Urinary bladder (tissue), 4 donors: ENCODE data around the gene PCTP. TPM values are rescaled to one million over a fixed set of nuclear protein-coding genes. Genes with fewer than 3 reads are reported as not detected.

Experiments used
- DNase-seq: peaks from one replicate; pipeline ENCODE4 v3.0.0-alpha.2; 2015; ENCODE audit errors: extremely low spot score
- H3K27ac ChIP-seq: one replicate; pipeline ENCODE4 v1.5.1; 2013; ENCODE audit warnings: low read depth, mild to moderate bottlenecking, moderate library complexity
- H3K36me3 ChIP-seq: one replicate; pipeline ENCODE4 v1.6.1; 2013; ENCODE audit warnings: mild to moderate bottlenecking, moderate library complexity; ENCODE audit not compliant: insufficient read depth
- H3K4me1 ChIP-seq: one replicate; pipeline ENCODE4 v1.6.1; 2013; ENCODE audit warnings: mild to moderate bottlenecking, moderate library complexity; ENCODE audit not compliant: insufficient read depth
- H3K4me3 ChIP-seq: one replicate; pipeline ENCODE4 v1.5.1; 2013; ENCODE audit warnings: low read depth, low read length
- WGBS: extraction: QIAGEN DNeasy Blood & Tissue Kit; methylation state at CpG from one replicate; pipeline ENCODE4 v1.1.7; 2013; 5-methylcytosine and 5-hydroxymethylcytosine counted together
- polyA plus RNA-seq: library from polyadenylated mRNA; stranded (reverse); fragments of 200-250 nt; gene quantifications from one replicate; pipeline ENCODE4 v1.2.3, GENCODE V29; 2013
- total RNA-seq: library from RNA; depleted of rRNA; stranded (reverse); fragments of >200 nt; gene quantifications from one replicate; pipeline ENCODE4 v1.2.3, GENCODE V29; 2014
- donor health status: healthy with polysubstance abuse.
- donor health status: healthy.

PCTP gene
- total RNA-seq (16.7 TPM), polyA plus RNA-seq (20.0 TPM)

DNA sequence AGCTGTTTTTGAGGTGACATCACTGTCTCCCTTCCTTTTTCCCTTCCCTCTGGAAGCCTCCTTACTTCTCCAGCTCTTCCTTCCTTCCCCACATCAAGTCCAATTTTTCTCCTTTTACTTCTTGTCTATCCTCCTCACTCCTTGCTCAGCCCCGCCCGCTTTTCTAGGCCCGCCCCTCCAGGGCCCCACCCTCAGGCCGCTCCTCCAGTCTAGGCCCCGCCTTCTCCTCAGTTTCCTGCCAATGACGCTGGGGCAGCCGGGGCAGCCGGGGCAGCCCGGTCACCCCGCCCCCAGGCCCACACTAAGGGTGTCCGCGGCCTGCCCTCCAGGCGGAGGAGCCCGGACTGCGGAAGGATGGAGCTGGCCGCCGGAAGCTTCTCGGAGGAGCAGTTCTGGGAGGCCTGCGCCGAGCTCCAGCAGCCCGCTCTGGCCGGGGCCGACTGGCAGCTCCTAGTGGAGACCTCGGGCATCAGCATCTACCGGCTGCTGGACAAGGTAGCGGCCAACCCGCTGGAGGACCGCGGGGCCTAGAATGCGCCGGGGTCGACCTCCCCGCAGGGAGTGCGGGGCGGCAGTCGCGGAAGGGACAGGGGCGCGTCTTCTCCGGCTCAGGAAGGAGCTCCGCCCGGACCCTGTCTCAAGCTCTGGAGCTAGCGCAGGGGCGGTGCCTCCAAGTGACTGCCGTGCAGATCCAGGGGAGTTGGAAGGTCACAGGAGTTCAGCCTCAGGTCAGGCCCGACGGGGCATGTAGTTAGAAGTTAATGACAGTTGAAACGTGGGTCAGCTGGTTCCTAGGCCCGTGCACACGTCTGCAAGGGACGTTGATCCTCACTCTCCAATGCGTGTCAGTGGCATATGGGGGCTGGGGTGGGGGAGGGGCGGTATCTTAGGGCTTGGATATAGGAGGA, at the start of gene PCTP:
TSS of gene PCTP (plus strand) at position 302 of the 908 bp plus-strand sequence. CDS start at position 355, 53 bp downstream.
- peak; percentile 64 for DNase-seq
- 1% methylated on average over 53 of the region's 53 CpGs for WGBS
- Histone ChIP-seq H3K27ac (peak within 1 kb of the TSS; percentile 84), H3K4me1 (no peaks in the 10 kb centered on the region), H3K4me3 (peak within 1 kb of the TSS; percentile 79), H3K36me3 (no peaks in the 10 kb centered on the region)

DNA sequence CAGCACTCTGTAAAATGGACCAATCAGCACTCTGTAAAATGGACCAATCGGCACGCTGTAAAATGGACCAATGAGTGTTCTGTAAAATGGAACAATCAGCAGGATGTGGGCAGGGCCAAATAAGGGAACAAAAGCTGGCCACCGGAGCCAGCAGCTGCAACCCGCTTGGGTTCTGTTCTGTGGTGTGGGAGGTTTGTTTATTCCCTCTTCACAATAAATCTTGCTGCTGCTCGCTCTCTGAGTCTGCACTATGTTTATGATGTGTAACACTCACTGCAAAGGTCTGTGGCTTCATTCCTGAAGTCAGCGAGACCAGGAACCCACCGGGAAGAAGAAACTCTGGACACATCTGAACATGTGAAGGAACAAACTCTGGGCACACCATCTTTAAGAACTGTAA, 48.7 kb upstream of the PCTP start:
- no peak overlapping the region for H3K27ac ChIP-seq
- WGBS, result 56% methylated on average over 7 of the region's 7 CpGs
- H3K4me3 ChIP-seq, result no peak overlapping the region
- DNase-seq, result no peak
- no peaks in the 10 kb centered on the region for H3K4me1 ChIP-seq
- no peaks in the 10 kb centered on the region for H3K36me3 ChIP-seq

DNA sequence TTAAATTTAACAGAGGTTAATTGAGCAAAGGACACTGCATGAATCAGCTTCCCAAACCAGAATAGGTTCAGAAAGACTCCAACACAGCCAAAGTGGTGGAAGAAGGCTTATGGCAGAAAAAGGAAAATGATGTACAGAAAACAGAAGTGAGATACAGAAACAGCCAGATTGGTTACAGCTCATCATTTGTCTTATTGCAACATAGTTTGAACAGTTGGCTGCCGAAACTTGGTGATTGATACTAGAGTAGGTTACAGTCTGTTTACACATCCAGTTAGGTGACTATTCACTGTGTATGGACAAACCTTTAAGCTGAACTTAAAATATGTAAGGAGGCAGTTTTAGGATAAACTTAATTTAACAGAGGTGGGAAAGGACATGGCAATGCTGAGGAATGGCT, 46.5 kb upstream of the PCTP start:
- no peaks in the 10 kb centered on the region for H3K36me3 ChIP-seq
- H3K4me3 ChIP-seq, result no peak overlapping the region
- WGBS, result 83% methylated on average over 1 of the region's 1 CpG
- no peak overlapping the region for H3K27ac ChIP-seq
- DNase-seq, result no peak
- H3K4me1 ChIP-seq, result no peaks in the 10 kb centered on the region

DNA sequence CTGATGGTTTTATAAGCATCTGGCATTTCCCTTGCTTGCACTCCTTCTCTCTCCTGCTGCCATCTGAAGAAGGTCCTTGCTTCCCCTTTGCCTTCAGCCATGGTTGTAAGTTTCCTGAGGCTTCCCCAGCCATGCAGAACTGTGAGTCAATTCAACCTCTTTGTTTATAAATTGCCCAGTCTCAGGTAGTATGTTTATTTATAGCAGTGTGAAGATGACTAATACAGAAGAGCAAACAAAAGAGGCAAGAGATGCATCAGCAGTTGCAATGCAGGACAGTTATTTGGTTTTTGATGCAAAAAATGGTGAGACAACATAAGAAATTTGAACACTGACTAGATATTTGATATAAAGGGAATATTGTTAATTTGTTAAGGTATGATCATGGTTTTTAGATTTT, 45.0 kb upstream of the PCTP start:
- Histone ChIP-seq H3K36me3 (no peaks in the 10 kb centered on the region), H3K27ac (no peak overlapping the region), H3K4me1 (no peaks in the 10 kb centered on the region), H3K4me3 (no peak overlapping the region)
- DNase-seq, result no peak

GRCh38 chr17:55706808-55707773, 43.8 kb upstream of the PCTP start:
- 28% methylated on average over 11 of the region's 11 CpGs for WGBS
- Histone ChIP-seq H3K27ac (no peak overlapping the region), H3K4me1 (no peaks in the 10 kb centered on the region), H3K4me3 (no peak overlapping the region), H3K36me3 (no peaks in the 10 kb centered on the region)
- DNase-seq, result no peak

DNA sequence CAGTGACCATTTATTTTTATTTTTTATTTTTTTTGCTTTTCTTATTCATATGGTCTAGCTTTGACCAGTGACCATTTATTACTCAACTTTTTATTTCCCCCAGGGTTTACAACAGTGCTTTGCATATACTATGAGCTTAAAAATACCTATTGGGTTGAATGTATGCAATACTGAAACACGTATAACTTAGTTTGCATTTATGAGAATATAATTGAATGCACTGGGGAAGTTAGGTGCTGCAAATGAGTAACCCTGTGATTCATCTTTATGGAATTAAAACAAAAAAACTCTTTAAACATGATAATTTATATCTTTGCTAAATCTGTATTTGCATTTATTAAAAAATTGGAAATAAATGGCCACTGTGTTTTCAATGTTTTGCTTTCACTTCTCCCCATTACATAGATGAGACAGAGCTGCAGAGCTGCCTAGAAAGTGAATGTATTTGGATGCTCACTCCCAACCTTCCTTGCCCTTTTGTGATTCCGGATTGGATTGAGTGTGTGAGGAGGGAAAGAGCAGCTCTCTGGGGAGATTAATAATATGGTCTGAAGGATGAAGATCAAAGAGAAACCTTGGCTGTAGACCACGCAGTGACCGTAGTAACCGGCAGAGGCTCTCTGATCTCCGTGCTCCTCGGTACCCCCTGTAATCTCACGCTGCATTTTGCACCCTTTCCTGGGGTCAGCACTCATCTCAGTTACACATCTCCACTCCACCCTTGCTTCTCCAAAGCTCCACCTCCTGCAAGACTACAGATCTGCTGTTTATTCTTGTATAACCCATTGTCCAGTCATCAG, 42.5 kb upstream of the PCTP start:
- 65% methylated on average over 8 of the region's 8 CpGs for WGBS
- no peak for DNase-seq
- Histone ChIP-seq H3K27ac (no peak overlapping the region), H3K36me3 (no peaks in the 10 kb centered on the region), H3K4me3 (no peak overlapping the region), H3K4me1 (no peaks in the 10 kb centered on the region)

- H3K27ac ChIP-seq, result no peak overlapping the region
- H3K4me1 ChIP-seq, result no peaks in the 10 kb centered on the region
- no peaks in the 10 kb centered on the region for H3K36me3 ChIP-seq
- no peak overlapping the region for H3K4me3 ChIP-seq
- no peak for DNase-seq
- 95% methylated on average over 7 of the region's 7 CpGs for WGBS
Observed at GRCh38 chr17:55709440-55709839, 41.4 kb upstream of the PCTP start.

DNA sequence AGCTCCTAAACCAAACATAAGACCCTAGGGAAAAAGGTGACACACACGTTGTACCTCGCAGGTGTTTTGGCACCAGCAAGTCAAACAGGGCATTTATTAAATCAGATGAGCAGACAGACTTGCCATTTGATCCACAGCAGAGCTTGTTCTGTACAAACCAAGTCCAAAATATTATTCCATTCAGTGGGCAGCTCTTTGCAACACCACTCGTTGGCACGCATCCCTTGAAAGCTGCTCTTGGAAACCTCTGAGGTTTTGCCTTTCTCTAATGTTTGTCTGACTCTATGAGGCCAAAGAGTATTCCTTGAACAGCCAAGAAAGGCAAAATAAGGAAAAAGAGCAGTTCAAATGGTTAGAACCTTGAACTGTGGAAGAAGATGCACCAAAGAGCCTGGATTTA, 40.9 kb upstream of the PCTP start:
- H3K27ac ChIP-seq, result no peak overlapping the region
- WGBS, result 92% methylated on average over 4 of the region's 4 CpGs

GRCh38 chr17:55710410-55710809, 40.4 kb upstream of the PCTP start:
- 87% methylated on average over 3 of the region's 3 CpGs for WGBS
- Histone ChIP-seq H3K4me3 (no peak overlapping the region), H3K27ac (no peak overlapping the region), H3K4me1 (no peaks in the 10 kb centered on the region), H3K36me3 (no peaks in the 10 kb centered on the region)
- no peak for DNase-seq

More for the DNA sequence above, 40.9 kb upstream of the PCTP start:
- Histone ChIP-seq H3K4me1 (no peaks in the 10 kb centered on the region), H3K36me3 (no peaks in the 10 kb centered on the region), H3K4me3 (no peak overlapping the region)
- no peak for DNase-seq

- H3K36me3 ChIP-seq, result no peaks in the 10 kb centered on the region
- H3K4me1 ChIP-seq, result no peaks in the 10 kb centered on the region
- DNase-seq, result no peak
- 83% methylated on average over 4 of the region's 4 CpGs for WGBS
- no peak overlapping the region for H3K4me3 ChIP-seq
- no peak overlapping the region for H3K27ac ChIP-seq
Observed at GRCh38 chr17:55710829-55711496, 39.9 kb upstream of the PCTP start.

GRCh38 chr17:55717432-55717831, 33.4 kb upstream of the PCTP start:
- H3K4me3 ChIP-seq, result no peak overlapping the region
- H3K4me1 ChIP-seq, result no peaks in the 10 kb centered on the region
- H3K36me3 ChIP-seq, result no peaks in the 10 kb centered on the region
- DNase-seq, result no peak
- 92% methylated on average over 4 of the region's 4 CpGs for WGBS
- no peak overlapping the region for H3K27ac ChIP-seq

DNA sequence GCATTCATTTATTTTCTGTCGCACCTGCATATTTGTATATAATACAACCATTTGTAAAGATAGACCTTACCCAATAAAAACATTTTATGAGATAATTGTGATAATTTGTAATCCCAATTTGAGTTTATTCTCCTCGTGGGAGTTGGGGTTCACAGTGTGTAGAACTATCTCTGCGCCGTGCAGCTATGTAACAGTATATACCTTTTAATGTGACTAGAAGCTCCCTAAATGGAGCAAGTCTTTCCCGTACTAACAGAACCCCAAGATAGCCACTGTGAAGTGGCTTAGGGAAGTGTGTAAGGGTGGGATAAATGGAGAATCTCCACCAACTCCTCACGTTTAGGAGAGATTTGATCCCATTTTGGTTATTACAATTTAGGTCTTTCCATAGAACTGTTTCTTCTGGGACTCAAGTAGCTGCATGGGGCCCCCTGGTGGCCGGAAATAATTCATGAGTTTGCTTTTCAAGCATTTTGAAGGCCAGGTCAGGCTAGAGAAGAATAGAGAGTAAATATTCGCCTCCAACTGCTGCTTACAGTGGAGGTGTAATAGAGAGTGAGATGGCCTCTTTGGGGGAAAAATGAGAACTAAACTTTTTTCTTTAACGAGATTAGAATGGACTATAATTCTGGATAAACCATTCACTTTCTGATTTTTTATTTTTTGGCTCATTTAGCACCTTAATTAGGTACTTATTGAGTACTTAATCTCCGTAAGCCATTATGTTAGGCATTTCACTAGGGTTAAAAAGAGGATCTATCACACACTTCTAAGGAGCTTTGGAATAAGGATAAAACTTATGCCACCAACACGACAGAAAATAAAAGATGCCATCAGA, 32.7 kb upstream of the PCTP start:
- Histone ChIP-seq H3K4me3 (no peak overlapping the region), H3K27ac (no peak overlapping the region), H3K36me3 (no peaks in the 10 kb centered on the region), H3K4me1 (no peaks in the 10 kb centered on the region)
- WGBS, result 56% methylated on average over 11 of the region's 11 CpGs
- DNase-seq, result peak; percentile 70
